Measurements from ENCODE around the gene MDFI.

The MDFI gene

GRCh38 chr6:41673704-41674000 is 35.4 kb downstream of the MDFI start:
- DNase-seq (ENCODE audit: low read depth): no peak

GRCh38 chr6:41674231-41675000 is 36.1 kb downstream of the MDFI start:
- no peak for DNase-seq (ENCODE audit: low read depth)

GRCh38 chr6:41675176-41675775 is 37.0 kb downstream of the MDFI start:
- DNase-seq (ENCODE audit: low read depth): no peak

GRCh38 chr6:41675992-41676391 is 37.7 kb downstream of the MDFI start:
- no peak for DNase-seq (ENCODE audit: low read depth)

- no peak for DNase-seq (ENCODE audit: low read depth)
Observed at GRCh38 chr6:41676431-41676830, 38.2 kb downstream of the MDFI start.

- no peak for DNase-seq (ENCODE audit: low read depth)
Observed at GRCh38 chr6:41677124-41677921, 39.1 kb downstream of the MDFI start.

- DNase-seq (ENCODE audit: low read depth): no peak
Observed at GRCh38 chr6:41678511-41679084, 40.3 kb downstream of the MDFI start.

- no peak for DNase-seq (ENCODE audit: low read depth)
Observed at GRCh38 chr6:41679696-41680095, 41.4 kb downstream of the MDFI start.

GRCh38 chr6:41680182-41680965 is 42.1 kb downstream of the MDFI start:
- DNase-seq (ENCODE audit: low read depth): no peak

GRCh38 chr6:41682056-41682477 is 43.8 kb downstream of the MDFI start:
- DNase-seq (ENCODE audit: low read depth): peak; percentile 66

- no peak for DNase-seq (ENCODE audit: low read depth)
Observed at GRCh38 chr6:41682497-41683272, 44.4 kb downstream of the MDFI start.

GRCh38 chr6:41683273-41683522 is 44.9 kb downstream of the MDFI start:
- DNase-seq (ENCODE audit: low read depth): no peak

GRCh38 chr6:41683523-41684310 is 45.4 kb downstream of the MDFI start:
- no peak for DNase-seq (ENCODE audit: low read depth)

GRCh38 chr6:41684311-41685180 is 46.3 kb downstream of the MDFI start:
- DNase-seq (ENCODE audit: low read depth): no peak

GRCh38 chr6:41685641-41686380 is 47.5 kb downstream of the MDFI start:
- DNase-seq (ENCODE audit: low read depth): no peak

GRCh38 chr6:41687501-41688175 is 49.4 kb downstream of the MDFI start:
- DNase-seq (ENCODE audit: low read depth): no peak

- DNase-seq (ENCODE audit: low read depth): no peak
Observed at GRCh38 chr6:41688256-41688965, 50.1 kb downstream of the MDFI start.

Data from GM04504 (cell line).